Measurements from ENCODE around the gene TEX2.

GRCh38 chr17:64309021-64309420 is 46.0 kb upstream of the TEX2 start:
- TF ChIP-seq CTCF (IDR thresholded peaks at IDR 0.05) = no peak
- TF ChIP-seq TAF1 (IDR thresholded peaks at IDR 0.05; ENCODE audit: borderline replicate concordance, low read depth, low read length) = no peak
- no peak for TF ChIP-seq RCOR1 (IDR thresholded peaks at IDR 0.05; ENCODE audit: low read length)
- TF ChIP-seq SMC3 (IDR thresholded peaks at IDR 0.05; ENCODE audit: low read depth, low read length) = no peak
- TF ChIP-seq POLR2AphosphoS5 (IDR thresholded peaks at IDR 0.05; ENCODE audit: low read depth, low read length) = no peak
- no peak for TF ChIP-seq RFX5 (IDR thresholded peaks at IDR 0.05; ENCODE audit: low read length)
